Activated B cell treated with CpG ODN at 0.5 μM for 24 hours (primary cell): ENCODE data around the gene TRAFD1. TPM values are rescaled to one million over a fixed set of nuclear protein-coding genes. Genes with fewer than 3 reads are reported as not detected.
"Not testable (repeated sequence)": the region's sequence is repeated elsewhere in the genome, so short reads cannot be mapped to it uniquely, and the experiment has no call there.

ENCODE experiments used
- ATAC-seq: fragments of 200-7000 bp; cut with Tn5 transposase; one replicate; pipeline ENCODE4 v1.10.0; 2021; ENCODE audit warnings: low read depth, mild to moderate bottlenecking, moderate library complexity
- CTCF ChIA-PET: fragments of 350-600 bp; sonication (Branson Sonifier 250); formaldehyde crosslinking; loops from one replicate; lab custom pipeline; 2021; ENCODE audit warnings: antibody characterized with exemption; lab: Charles Lee
- POLR2A ChIA-PET: fragments of 350-600 bp; sonication (Branson Sonifier 250); formaldehyde crosslinking; loops from one replicate; lab custom pipeline; 2021; ENCODE audit warnings: antibody characterized with exemption; lab: Charles Lee
- DNase-seq: peaks from one replicate; pipeline ENCODE4 v3.0.0; 2022
- H3K27ac Mint-ChIP-seq: one replicate; pipeline ENCODE4 v1.8.0; 2020; ENCODE audit warnings: mixed read lengths
- H3K27me3 Mint-ChIP-seq: one replicate; pipeline ENCODE4 v1.8.0; 2021; ENCODE audit warnings: mixed read lengths
- H3K36me3 Mint-ChIP-seq: one replicate; pipeline ENCODE4 v1.8.0; 2021; ENCODE audit warnings: low read depth, mixed read lengths
- H3K4me1 Mint-ChIP-seq: one replicate; pipeline ENCODE4 v1.8.0; 2021; ENCODE audit warnings: mixed read lengths
- H3K4me3 Mint-ChIP-seq: one replicate; pipeline ENCODE4 v1.8.0; 2020; ENCODE audit warnings: mild to moderate bottlenecking, mixed read lengths
- H3K9me3 Mint-ChIP-seq: one replicate; pipeline ENCODE4 v1.8.0; 2020; ENCODE audit warnings: mixed read lengths
- intact Hi-C: fragments of 100-400 bp; cut with micrococcal nuclease; formaldehyde crosslinking; loops from one replicate; pipeline ENCODE4 v1.15.1; 2024
- total RNA-seq: library from RNA; stranded (reverse); gene quantifications from 2 replicates; pipeline ENCODE4 v1.2.3, GENCODE V29; 2022
- TF ChIP-seq, protein P1 (sequence below): fragments of 200-600 bp; IDR thresholded peaks from one replicate; pipeline ENCODE4 v1.8.0; 2022; ENCODE audit warnings: antibody characterized with exemption, mild to moderate bottlenecking

The TRAFD1 gene
- total RNA-seq, 1 donor from 2014 or later, result 51.0 TPM

DNA sequence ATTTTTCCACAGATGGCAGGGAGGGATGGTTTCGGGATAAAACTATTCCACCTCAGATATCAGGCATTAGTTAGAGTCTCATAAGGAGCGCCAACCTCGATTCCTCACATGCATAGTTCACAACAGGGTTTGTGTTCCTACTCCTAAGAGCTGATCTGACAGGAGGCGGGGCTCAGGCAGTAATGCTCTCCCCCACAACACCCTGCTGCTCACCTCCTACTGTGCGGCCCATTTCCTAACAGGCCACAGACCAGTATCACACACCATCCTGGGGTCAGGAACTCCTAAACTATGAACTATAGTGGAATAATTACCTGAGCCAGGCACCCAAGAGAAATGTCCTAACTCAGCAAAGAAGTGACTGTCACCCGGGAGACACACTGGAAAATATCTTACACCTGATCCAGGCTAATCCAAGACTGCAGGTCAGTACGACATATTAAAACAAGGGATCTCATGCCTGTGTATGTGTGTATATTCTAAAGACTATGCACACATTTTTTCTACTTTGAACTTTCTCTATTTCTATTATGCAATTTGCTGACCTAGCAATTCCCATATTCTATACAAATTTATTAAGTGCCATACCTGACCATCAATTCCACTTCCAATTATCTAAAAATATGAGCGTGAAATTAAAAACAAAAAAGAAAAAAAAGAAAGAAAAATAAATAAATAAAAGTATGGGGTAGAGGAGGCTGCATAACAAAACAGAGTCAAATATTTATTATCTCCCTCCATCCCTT, 21.4 kb upstream of the TRAFD1 start:
- DNase-seq, result no peak
- H3K9me3 Mint-ChIP-seq, result no peaks in the 10 kb centered on the region
- no peaks in the 10 kb centered on the region for H3K27me3 Mint-ChIP-seq
- H3K4me3 Mint-ChIP-seq, result no peak overlapping the region
- CTCF ChIA-PET, result no interaction called here
- H3K36me3 Mint-ChIP-seq, result peaks cover 48% of the 10 kb centered on the region
- no peak for ATAC-seq
- H3K27ac Mint-ChIP-seq, result no peak overlapping the region
- intact Hi-C loops, result no loop called here
- TF ChIP-seq, protein P1, sequence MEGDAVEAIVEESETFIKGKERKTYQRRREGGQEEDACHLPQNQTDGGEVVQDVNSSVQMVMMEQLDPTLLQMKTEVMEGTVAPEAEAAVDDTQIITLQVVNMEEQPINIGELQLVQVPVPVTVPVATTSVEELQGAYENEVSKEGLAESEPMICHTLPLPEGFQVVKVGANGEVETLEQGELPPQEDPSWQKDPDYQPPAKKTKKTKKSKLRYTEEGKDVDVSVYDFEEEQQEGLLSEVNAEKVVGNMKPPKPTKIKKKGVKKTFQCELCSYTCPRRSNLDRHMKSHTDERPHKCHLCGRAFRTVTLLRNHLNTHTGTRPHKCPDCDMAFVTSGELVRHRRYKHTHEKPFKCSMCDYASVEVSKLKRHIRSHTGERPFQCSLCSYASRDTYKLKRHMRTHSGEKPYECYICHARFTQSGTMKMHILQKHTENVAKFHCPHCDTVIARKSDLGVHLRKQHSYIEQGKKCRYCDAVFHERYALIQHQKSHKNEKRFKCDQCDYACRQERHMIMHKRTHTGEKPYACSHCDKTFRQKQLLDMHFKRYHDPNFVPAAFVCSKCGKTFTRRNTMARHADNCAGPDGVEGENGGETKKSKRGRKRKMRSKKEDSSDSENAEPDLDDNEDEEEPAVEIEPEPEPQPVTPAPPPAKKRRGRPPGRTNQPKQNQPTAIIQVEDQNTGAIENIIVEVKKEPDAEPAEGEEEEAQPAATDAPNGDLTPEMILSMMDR, result no peak
- peaks cover 36% of the 10 kb centered on the region for H3K4me1 Mint-ChIP-seq
- POLR2A ChIA-PET, result interaction anchor here (0.6 kb wide), 1 partner anchor 24 kb away, joined by 6 read pairs; no protein-coding TSS in a partner anchor

DNA sequence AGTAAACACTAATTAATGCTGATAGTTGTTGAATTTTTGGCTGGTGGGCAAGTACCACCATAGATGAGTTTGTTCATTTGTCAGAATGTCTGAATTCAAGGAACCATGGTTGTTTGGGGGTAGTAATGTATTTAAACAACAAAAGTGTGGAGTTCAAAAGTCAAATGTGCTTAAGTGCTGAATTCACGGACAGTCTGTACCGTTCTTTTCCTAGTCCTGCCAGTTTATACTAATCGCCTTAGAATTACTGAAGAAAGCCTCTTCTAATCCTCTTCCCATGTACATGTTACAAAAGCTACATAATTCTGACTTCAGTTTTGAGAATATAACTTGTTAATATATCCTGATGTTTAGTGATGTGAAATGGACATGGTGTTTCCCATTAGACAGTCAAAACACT, 19.5 kb upstream of the TRAFD1 start:
- TF ChIP-seq, protein P1, result no peak
- H3K9me3 Mint-ChIP-seq, result no peaks in the 10 kb centered on the region
- no peak overlapping the region for H3K27ac Mint-ChIP-seq
- no peak for DNase-seq
- intact Hi-C loops, result loop anchor here (5.0 kb wide), 1 partner anchor 41 kb away; no protein-coding TSS in a partner anchor
- H3K27me3 Mint-ChIP-seq, result no peaks in the 10 kb centered on the region
- ATAC-seq, result no peak
- no peak overlapping the region for H3K4me3 Mint-ChIP-seq
- ChIA-PET CTCF (no interaction called here), POLR2A (interaction anchor here (1.3 kb wide), 1 partner anchor 91 kb away, joined by 5 read pairs; no protein-coding TSS in a partner anchor)
- peaks cover 34% of the 10 kb centered on the region for H3K36me3 Mint-ChIP-seq
- H3K4me1 Mint-ChIP-seq, result peaks cover 41% of the 10 kb centered on the region

DNA sequence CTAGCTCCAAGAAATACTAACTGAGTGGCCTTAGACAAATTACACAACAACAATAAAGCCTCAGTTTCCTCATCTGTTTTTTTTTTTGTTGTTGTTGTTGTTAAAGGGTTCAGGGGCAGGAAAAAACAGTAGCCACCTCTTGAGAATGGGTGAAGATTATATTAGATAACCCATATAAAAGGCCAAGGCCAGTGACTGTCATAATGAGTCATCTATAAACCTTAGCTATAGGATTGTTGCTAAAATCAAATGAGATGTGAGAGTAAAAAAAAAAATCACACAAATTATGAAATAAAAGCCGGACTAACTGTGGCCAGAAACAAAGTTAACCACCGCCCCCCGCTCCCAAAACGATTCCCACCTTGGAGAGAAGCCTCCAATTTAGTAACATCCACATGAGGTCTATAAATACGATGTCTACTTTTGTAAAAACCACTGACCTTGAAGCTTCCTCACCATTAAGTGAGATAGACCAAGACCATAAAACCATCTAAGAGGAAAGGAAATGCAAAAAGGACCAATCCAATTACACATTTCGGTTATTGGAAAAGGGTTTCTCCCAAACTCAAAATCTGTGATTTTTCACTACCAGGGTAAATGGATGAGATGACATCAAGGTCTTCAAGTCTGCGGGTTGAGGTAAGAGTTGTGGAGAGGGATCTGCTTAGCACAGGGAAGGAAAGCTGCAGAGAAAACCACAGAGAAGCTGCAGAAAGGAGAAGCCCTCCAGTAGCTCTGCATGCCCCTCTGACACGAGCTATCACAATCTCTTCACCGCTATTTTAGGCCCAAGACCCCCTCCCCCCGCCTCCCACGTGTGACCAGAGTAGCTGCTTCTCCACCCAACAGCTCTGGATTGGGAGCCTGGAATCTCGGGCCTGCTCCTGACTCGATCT, 17.8 kb upstream of the TRAFD1 start:
- ChIA-PET CTCF (interaction anchor here (1.1 to 2.2 kb wide), 3 partner anchors 23 to 62 kb away, joined by 3 to 7 read pairs (median 5); no protein-coding TSS in a partner anchor), POLR2A (interaction anchor here (0.5 to 4.5 kb wide), 16 partner anchors 9 to 1817 kb away, joined by 3 to 143 read pairs (median 5); partner anchors contain the start of genes ERP29, MAPKAPK5, PTPN11 and TMEM116)
- no peak for DNase-seq
- Mint-ChIP-seq H3K9me3 (no peaks in the 10 kb centered on the region), H3K36me3 (peaks cover 26% of the 10 kb centered on the region), H3K27ac (peak overlapping the region; percentile 85), H3K4me1 (peaks cover 41% of the 10 kb centered on the region), H3K27me3 (no peaks in the 10 kb centered on the region), H3K4me3 (peak overlapping the region; percentile 96)
- intact Hi-C loops, result loop anchor here (1.0 to 5.0 kb wide), 4 partner anchors 11 to 93 kb away; no protein-coding TSS in a partner anchor
- TF ChIP-seq, protein P1, result no peak
- no peak for ATAC-seq

DNA sequence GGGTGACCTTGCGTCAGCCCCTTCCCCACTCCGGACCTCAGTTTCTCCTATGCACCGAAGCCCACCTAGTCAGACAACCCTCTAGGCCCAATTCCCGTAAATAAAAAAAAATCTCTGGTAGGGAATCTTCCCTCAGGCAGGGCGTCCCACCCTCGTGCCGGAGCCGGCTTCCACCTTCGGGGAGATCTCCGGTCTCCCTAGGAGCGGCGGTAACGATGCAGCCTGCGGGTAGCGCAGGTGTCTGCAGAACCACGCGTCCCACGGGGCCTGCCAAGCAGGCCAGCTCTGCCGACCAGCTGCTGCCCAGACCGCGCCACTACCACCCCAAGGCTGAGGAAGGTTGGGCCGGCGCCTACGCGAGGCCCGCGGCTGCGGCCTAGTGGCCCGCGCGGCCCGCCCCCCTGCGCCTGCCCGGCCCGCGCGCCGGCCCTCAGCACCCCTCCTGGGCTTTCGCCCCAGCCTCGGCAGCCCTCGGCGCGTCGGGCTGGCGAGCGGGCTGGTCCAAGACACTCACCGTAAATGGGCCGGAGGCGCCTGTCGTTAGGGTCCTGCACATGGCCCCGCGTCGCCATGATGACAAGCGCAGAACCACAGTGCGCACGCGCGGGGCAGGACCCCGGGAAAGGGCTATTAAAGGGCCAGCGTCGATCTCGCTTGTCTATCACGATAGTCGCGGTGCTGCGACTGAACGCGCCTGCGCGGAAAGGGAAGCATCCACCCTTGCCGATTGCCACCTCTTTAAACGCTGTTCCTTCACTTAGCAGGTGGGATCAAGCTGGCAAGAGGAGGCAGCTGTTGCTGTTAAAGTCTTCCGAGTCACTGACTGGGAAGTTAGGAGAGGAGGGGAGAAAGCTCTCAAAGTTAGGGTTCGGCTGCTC, 16.9 kb upstream of the TRAFD1 start, which contains the start of gene NAA25:
TSS of gene NAA25 (minus strand) at position 582 of the 878 bp plus-strand sequence. CDS start at position 572, 10 bp downstream.
- CTCF ChIA-PET, result interaction anchor here (1.1 to 2.2 kb wide), 3 partner anchors 22 to 61 kb away, joined by 3 to 7 read pairs (median 5); no protein-coding TSS in a partner anchor
- DNase-seq (peak; percentile 85), ATAC-seq (peak; percentile 68)
- POLR2A ChIA-PET, result interaction anchor here (0.5 to 4.5 kb wide), 20 partner anchors 9 to 1818 kb away, joined by 3 to 143 read pairs (median 6); partner anchors contain the start of genes ERP29, MAPKAPK5, PTPN11 and TMEM116
- Mint-ChIP-seq H3K9me3 (no peaks in the 10 kb centered on the region), H3K36me3 (peaks cover 24% of the 10 kb centered on the region), H3K27ac (peak within 1 kb of the TSS; percentile 98), H3K4me3 (peak within 1 kb of the TSS; percentile 96), H3K4me1 (peaks cover 41% of the 10 kb centered on the region), H3K27me3 (no peaks in the 10 kb centered on the region)
- intact Hi-C loops, result loop anchor here (1.0 to 5.0 kb wide), 7 partner anchors 12 to 94 kb away; partner anchors contain the start of gene TRAFD1
- TF ChIP-seq, protein P1, result no peak

DNA sequence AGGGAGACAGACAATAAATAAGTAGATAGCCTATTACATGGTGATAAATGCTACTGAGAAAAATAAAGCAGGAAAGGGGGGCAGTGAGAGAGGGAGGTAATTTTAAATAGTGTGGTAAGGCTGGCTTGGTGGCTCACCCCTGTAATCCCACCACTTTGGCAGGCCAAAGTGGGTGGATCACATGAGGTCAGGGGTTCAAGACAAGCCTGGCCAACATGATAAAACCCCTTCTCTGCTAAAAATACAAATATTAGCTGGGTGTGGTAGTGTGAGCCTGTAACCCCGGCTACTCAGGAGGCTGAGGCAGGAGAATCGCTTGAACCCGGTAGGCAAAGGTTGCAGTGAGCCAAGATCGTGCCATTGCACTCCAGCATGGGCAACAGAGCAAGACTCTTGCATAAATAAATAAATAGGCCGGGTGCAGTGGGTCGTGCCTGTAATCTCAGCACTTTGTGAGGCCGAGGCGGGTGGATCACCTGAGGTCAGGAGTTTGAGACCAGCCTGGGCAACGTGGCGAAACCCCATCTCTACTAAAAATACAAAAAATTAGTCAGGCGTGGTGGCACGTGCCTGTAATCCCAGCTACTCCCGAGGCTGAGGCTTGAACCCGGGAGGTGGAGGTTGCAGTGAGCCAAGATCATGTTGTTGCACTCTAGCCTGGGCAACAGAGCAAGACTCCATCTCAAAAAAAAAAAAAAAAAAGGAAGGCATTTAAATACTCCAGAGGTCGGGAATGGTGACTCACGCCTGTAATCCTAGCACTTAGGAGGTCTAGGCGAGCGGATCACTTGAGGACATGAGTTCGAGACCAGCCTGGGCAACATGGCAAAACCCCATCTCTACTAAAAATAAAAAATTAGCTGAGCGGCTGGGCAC, 14.3 kb upstream of the TRAFD1 start:
- POLR2A ChIA-PET, result interaction anchor here (0.9 to 4.5 kb wide), 3 partner anchors 14 to 20 kb away, joined by 5 to 143 read pairs (median 5); partner anchors contain the start of gene TRAFD1
- Mint-ChIP-seq H3K4me1 (peaks cover 27% of the 10 kb centered on the region), H3K36me3 (peaks cover 14% of the 10 kb centered on the region)
- DNase-seq, H3K27ac Mint-ChIP-seq, H3K27me3 Mint-ChIP-seq, ATAC-seq, CTCF ChIA-PET, intact Hi-C loops, H3K9me3 Mint-ChIP-seq, H3K4me3 Mint-ChIP-seq: not testable (repeated sequence)
